ENCODE data around the gene HIGD2B. TPM values are rescaled to one million over a fixed set of nuclear protein-coding genes. Genes with fewer than 3 reads are reported as not detected.

HIGD2B gene, protein sequence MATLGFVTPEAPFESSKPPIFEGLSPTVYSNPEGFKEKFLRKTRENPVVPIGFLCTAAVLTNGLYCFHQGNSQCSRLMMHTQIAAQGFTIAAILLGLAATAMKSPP
- total RNA-seq (under 1 TPM in 1 of 2 donors, not detected in 1; 0.24 TPM), polyA plus RNA-seq (ENCODE audit: insufficient read length in 6 of 6) (not detected)
- long read RNA-seq, donor 1: 0 reads
- long read RNA-seq, donor 2: 0 reads
- long read RNA-seq, donor 3: 0 reads
- long read RNA-seq, donor 4: 0 reads
- long read RNA-seq, donor 5: 0 reads
- long read RNA-seq, donor 6: 0 reads
- long read RNA-seq, donor 7: 0 reads
- long read RNA-seq, donor 8: 0 reads
- long read RNA-seq, donor 9: 0 reads
- long read RNA-seq, donor 10: 0 reads
- long read RNA-seq, donor 11: 0 reads
- long read RNA-seq, donor 12: 0 reads

DNA sequence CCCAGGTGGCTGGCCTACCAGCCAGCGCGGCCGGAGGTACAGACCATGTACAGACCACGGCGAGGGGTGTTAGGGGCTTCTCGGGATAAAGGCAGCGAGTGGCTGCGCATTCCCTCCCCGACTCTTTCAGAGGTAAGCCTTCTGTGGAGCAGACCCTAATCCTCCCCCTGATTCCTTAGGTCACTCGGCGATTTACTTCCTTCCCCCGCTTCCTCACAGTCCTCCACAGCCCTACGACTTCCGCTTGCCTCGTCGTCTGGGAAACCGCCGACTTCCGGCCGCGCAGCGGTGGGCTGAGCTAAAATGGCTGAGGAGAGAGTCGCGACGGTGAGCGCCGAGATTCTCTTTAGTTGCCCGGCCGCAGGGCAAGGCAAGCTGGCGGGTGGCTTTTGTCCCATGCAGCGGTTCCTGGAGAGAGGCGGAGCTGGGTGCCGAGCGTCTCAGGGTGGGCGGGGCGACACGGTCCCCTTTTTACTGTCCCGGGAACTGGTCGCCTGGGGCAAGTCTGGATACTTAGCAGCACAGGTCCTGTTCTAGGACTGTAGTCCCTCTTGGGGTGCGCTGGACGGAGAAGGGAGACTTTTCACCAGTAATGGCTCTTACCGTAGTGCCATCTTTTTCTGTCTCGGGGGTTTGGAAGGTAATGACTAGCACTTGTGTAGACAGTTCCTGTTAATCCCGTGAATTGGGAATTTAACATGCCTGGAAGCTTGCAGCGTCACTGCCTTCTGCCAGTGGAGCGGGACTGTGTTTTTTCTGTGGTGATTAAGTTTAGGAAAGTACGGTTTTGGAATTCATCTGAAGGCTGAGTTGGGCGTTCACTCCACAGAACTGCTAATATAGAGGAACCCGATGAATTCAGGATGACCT lies at the start of gene HIGD2B, which contains the start of gene BBS4:
Gene HIGD2B (minus strand): TSS at position 258 of the 870 bp plus-strand sequence. CDS start 9,808 bp downstream, outside the sequence.
Gene BBS4 (plus strand): TSS at position 283 of the 870 bp plus-strand sequence. CDS start 21 bp downstream, at position 304.
- no peaks in the 10 kb centered on the region for H3K9me3 ChIP-seq
- H3K36me3 ChIP-seq: no peaks in the 10 kb centered on the region
- H3K27ac ChIP-seq: peak within 1 kb of the TSS; percentile 92 to 94
- TF ChIP-seq, protein P1, sequence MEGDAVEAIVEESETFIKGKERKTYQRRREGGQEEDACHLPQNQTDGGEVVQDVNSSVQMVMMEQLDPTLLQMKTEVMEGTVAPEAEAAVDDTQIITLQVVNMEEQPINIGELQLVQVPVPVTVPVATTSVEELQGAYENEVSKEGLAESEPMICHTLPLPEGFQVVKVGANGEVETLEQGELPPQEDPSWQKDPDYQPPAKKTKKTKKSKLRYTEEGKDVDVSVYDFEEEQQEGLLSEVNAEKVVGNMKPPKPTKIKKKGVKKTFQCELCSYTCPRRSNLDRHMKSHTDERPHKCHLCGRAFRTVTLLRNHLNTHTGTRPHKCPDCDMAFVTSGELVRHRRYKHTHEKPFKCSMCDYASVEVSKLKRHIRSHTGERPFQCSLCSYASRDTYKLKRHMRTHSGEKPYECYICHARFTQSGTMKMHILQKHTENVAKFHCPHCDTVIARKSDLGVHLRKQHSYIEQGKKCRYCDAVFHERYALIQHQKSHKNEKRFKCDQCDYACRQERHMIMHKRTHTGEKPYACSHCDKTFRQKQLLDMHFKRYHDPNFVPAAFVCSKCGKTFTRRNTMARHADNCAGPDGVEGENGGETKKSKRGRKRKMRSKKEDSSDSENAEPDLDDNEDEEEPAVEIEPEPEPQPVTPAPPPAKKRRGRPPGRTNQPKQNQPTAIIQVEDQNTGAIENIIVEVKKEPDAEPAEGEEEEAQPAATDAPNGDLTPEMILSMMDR (IDR thresholded peaks at IDR 0.05): no peak
- peak; percentile 91 to 97 (median 94) for DNase-seq
- H3K4me3 ChIP-seq: peak within 1 kb of the TSS; percentile 62 to 75
- peak; percentile 98 for ATAC-seq
- intact Hi-C loops (cut with DNase I): no loop called here
- H3K4me1 ChIP-seq: peaks cover 4 to 19% of the 10 kb centered on the region in 2 donors
- no peaks in the 10 kb centered on the region for H3K27me3 ChIP-seq

DNA sequence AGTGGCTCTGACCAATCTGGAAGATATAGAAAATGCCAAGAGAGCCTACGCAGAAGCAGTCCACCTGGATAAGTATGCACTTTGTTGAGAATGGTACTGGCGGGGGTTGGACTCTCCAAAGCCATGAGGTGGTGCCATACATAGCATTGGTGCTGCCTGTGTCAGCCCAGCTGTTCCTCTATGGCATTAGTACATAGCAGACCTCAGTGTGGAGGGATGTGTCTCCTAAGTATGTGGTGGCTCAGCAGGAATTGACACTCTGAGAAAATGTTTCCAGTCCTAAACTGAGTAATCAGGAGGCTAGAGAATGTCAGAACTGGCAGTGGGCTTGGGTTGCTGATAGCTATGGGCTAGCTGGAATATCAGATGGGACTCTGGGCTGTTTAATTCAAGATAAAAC lies 49.1 kb upstream of the HIGD2B start:
- Histone ChIP-seq H3K36me3 (peaks cover 0 to 71% of the 10 kb centered on the region in 2 donors), H3K9me3 (no peaks in the 10 kb centered on the region), H3K27me3 (no peaks in the 10 kb centered on the region), H3K4me1 (no peaks in the 10 kb centered on the region), H3K27ac (no peak overlapping the region), H3K4me3 (no peak overlapping the region)
- intact Hi-C loops (cut with DNase I): no loop called here
- DNase-seq (no peak), ATAC-seq (no peak)
- TF ChIP-seq, protein P1 (IDR thresholded peaks at IDR 0.05): no peak

DNA sequence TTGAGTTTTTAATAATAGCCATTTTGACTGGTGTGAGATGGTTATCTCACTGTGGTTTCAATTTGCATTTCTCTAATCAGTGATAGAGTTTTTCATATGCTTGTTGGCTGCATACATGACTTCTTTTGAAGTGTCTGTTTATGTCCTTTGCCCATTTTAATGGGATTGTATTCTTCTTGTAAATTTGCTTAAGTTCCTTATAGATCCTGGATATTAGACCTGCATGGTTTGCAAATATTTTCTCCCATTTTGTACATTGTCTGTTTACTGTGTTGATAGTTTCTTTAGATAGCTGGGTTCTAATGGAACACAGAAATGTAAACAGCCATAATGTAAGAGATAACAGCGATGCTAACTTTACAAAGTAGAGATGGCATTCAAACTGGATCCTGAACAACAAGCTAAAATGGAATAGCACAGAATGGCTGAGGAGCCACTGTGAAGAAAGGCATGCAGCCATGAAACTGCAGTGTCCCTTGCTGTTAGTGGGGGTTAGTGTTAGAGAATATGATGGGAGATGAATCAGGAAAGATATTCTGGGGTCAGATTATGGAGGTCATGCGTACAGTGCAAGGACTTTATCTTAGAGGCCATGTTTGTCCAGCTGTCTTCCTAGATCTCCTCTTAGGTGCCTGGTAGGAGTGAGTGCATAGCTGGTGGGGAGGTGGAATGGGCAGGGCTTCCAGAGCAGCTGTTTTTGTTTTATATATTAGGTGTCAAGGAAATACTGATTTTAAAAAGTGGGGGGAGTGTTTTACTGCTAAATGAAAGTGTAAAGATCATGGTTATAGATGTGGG lies 48.2 kb upstream of the HIGD2B start:
- DNase-seq: no peak
- Histone ChIP-seq H3K36me3 (peaks cover 0 to 62% of the 10 kb centered on the region in 2 donors), H3K27me3 (no peaks in the 10 kb centered on the region), H3K4me1 (no peaks in the 10 kb centered on the region), H3K27ac (no peak overlapping the region), H3K9me3 (no peaks in the 10 kb centered on the region), H3K4me3 (no peak overlapping the region)
- TF ChIP-seq, protein P1 (IDR thresholded peaks at IDR 0.05): no peak
- intact Hi-C loops (cut with DNase I): no loop called here
- no peak for ATAC-seq

DNA sequence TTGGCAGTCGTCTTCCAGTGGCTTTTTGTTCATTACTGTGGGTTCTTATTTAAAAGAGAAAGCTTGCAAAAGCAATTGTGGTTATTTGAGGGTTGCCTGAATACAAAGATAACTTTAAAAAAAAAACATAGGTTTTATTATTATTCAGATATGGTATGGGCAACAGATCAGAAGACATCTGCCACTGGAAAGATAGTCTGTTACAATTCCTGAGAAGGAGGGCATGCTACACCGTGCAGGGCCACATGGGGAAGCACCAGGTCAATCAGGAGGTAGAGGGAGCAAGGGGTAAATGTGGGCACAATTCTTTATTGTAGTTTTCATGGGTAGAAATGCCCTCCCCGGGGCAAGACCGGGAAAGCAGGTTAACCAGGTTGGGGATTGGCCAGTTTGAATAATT lies 46.5 kb upstream of the HIGD2B start:
- TF ChIP-seq, protein P1 (IDR thresholded peaks at IDR 0.05): no peak
- Histone ChIP-seq H3K9me3 (no peaks in the 10 kb centered on the region), H3K27me3 (no peaks in the 10 kb centered on the region), H3K36me3 (peaks cover 0 to 47% of the 10 kb centered on the region in 2 donors), H3K4me1 (no peaks in the 10 kb centered on the region), H3K4me3 (no peak overlapping the region), H3K27ac (no peak overlapping the region)
- intact Hi-C loops (cut with DNase I): no loop called here
- DNase-seq (no peak), ATAC-seq (no peak)
